Stimulated activated CD4-positive, alpha-beta T cell treated with anti-CD3 and anti-CD28 coated beads, Interleukin-15, amount 100 ng/mL, for 24 hours (primary cell): ENCODE measurements around the gene HMCES.

ENCODE experiments used
- DNase-seq: peaks from one replicate; pipeline ENCODE4 v3.0.0-alpha.2; 2020

HMCES gene

DNA sequence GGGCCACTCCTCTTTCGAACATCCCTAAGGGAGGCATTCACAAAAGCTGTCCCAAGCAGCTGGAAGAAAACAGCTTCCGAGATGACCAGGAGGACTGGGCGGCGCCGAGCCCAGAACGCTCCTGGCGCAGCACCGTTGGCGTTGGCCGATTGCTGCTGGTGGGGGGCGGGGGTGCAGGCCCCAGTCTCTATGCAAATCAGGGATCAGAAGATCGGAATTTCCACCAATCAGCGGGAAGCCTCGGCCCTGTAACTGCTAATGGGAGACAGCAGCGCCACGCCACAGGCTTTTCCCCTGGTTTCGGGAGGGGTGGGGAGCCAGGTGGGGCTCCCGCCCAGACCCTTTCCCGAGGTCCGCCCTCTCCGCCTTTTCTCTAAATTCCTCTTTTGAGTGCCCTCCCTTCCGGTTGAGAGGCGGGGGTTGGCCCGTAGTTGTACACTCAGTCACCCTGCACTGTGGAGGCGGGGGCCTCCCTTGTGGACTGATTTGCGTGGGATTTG is 27.0 kb downstream of the HMCES start:
- peak; percentile 63 for DNase-seq

- no peak for DNase-seq
Measured at GRCh38 chr3:129308636-129309035, 30.0 kb downstream of the HMCES start.

GRCh38 chr3:129310111-129311011 is 31.7 kb downstream of the HMCES start:
- DNase-seq = no peak

DNA sequence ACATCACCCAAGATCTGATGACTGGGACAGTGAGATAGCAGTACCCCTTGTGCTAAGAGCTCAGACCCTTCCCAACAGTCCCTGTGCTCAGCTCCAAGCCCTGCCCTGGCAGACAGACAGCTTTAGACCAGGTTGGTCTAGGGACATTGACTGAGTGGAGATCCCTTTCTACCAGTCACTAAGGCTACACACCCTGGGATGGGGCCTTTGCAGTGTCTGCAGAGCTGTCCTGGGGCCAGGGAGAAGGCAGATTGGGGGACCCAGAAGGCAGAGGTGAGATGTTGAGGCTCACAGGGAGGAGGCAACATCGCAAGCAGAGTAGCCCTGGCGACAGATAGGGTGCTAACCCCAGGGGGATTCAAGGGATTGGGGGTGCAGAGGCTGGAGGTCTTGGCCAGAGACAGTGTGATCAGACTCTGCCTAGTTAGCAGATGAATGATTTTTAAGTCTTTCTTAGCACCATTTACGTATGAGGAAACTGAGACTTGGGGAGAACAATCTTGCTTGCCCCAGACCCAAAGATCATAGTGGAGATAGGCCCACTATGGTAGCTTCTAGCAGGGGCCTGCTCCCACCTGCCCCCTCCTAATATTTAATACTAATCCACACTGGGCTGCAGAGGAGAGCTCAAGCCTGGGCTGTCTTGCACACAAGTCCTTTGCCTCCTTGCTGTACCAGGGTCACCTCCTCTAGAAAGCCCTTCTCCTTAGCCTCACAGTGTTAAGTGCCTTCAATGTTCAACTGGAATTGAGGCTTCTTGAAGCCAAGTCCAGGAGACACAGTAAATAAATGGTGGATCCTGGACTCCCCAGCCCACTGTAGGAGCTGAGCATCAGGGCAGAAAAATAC is 32.6 kb downstream of the HMCES start:
- no peak for DNase-seq

DNA sequence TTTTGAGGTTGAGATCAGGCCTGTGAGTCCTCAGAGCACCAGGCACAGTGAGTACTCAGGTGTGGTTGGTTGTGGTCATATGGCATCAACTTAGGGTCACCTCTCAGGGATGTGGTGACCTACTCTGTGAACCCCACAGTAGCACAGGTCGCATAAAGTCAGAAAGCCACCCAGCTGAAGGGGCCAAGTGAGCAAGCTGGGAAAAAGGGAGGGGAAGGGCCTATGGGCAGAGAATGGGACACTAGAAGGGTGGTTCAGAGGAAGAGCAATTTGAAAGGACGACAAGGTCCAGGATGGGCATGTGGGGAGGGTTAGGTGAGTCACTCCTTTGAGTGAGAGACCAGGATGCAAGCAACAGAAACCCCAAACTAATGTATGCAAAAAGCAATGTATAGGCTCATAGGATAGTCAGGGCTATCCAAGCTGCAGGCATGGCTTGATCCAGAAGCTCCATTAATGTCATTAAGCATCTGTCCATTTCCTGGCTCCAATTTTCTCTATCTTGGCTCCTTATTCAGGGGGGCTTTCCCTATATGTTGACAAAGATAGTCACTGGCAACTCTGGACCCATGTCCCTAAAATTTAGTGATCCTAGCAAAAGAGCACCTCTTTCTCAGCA is 33.5 kb downstream of the HMCES start:
- no peak for DNase-seq

GRCh38 chr3:129312671-129313414 is 34.2 kb downstream of the HMCES start:
- no peak for DNase-seq

- DNase-seq = no peak
Measured at GRCh38 chr3:129313415-129313664, 34.7 kb downstream of the HMCES start.

GRCh38 chr3:129313665-129314385 is 35.2 kb downstream of the HMCES start:
- DNase-seq = peak; percentile 23

GRCh38 chr3:129314386-129315222 is 35.9 kb downstream of the HMCES start:
- peak; percentile 80 for DNase-seq

- peak; percentile 56 for DNase-seq
Measured at GRCh38 chr3:129315223-129315997, 36.7 kb downstream of the HMCES start.

DNA sequence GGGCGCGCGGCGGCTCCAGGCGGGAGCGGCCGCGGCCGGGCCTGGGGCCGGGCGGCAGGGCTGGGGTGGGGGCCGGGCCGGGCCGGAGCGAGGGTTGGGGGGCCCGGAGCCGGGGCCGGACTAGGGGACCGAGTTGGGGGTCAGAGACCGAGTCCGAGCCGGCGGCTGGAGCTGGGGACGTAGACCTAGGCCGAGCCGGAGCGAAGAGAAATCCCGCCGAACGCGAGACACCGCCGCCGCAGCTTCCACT is 37.3 kb downstream of the HMCES start:
- no peak for DNase-seq

DNA sequence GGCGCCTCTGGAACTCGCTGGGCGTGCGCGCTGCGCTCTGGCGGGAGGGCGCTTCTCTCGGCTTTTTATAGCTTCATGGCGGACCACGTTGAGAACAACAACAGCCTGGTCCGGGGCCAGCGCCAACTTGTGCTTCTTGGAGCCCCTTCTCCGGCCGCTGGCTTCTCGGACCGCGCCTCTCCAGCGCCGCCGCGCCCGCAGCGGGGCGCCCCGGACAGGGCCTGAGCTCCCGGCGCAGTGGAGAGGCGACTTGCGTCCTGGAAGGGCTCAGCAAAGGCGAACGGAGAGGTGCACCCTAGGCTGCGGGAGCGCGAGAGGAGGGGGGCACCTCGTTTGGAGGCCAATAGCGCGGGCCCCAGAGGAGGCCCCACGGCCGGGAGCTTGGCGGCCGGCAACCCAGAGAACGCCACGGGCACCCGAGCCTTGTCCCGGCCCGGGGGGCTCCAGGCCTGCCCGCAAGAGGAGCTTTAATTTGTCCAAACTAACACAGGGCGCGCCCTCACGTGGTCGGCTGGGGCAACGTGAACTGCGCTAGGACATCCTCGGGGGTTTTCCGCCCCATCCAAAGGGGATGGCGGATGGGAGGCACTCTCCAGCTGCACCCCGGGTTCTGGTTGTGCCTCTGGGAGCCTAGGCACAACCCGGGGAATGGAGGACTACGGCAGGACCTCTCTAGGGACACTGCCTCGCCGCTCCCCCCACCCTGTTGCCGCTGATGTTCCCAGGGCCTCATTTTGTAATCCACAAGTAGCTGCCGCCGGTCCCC is 37.8 kb downstream of the HMCES start:
- DNase-seq = peak; percentile 91

- no peak for DNase-seq
Measured at GRCh38 chr3:129317014-129317771, 38.5 kb downstream of the HMCES start.

DNA sequence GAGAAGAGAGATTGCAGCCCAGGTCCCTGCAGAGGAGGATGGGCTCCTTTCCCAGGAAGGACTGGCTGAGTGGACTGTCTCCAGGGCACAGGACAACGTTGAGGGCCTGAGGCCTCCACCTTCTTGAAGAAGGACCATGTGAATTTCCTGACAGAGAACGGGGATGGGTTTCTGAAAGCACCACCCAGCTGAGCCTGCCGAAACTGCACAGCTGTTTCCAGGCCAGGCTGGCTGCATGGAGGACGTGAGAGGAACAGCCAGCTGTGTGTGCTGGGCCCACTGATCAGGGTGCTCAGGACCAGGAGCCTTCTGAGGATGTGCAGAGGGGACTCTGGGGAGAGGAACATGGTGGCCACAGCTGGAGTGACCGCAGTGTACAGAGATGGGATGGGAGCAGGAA is 39.2 kb downstream of the HMCES start:
- no peak for DNase-seq

DNA sequence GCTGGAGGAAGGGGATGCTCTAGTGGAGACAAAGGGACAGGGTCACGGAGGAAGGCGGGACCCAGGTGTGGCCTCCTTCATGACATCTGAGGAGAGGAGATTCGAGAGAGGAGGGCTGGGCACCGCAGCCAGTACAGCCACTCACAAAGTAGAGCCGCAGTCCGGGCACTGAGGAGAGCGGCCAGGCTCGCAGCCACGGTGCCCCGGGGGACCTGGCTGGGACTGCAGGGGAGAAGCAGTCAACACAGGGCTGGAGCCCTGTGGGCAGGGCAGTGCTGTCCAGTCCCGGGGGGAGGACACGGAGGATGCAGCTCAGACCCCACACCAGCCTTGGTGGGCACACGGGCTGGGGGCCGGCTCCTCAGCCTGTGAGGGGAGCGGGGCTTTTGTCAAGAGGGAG is 40.3 kb downstream of the HMCES start:
- no peak for DNase-seq

DNA sequence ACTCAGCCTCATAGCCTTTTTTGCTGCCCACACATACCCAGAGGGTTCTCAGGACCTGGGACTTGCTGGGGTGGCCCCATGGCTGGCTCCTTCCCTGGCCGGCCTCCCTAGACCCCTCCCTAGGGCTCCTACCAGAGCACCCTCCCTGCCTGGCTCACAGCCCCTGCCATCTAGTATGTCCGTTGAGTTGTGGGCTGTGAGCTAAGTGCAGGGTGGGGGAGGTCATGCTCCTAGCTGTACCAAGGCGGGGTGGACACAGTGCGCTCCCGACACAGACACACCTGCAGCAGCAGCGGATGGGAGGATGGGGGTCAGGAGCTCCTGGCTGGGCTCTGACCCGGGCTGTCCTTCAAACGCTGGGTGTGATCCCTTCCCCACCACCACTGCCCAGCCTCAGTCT is 41.6 kb downstream of the HMCES start:
- no peak for DNase-seq

GRCh38 chr3:129320825-129321487 is 42.3 kb downstream of the HMCES start:
- no peak for DNase-seq

DNA sequence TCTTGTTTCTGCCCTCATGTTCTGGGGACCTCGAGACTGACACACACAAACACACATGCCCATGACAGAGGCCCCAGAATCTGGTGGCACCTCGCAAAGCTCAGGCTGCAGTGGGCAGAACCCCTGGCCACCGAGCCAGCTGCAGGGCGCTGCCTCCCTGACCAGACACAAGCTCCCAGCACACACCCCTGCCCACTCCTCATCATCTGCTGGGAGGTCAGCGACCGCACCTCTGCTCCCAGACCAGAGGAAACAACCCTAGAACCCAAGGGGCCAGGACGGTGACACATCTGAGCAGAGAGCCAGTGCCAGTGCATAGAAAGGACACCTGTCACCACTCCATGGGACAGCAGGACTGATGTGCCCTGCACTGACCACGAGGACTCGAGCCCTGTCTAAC is 43.2 kb downstream of the HMCES start:
- no peak for DNase-seq
